SU-DHL-6 (cell line): Measurements from ENCODE around the gene FLT1.

Source experiments
- EZH2phosphoT487 ChIP-seq: fragments of 200-600 bp; sonication (generic), shearing (Covaris generic); conservative IDR thresholded peaks from 2 replicates; pipeline ENCODE4 v1.6.1; 2018; ENCODE audit warnings: mild to moderate bottlenecking, antibody characterized with exemption, low read length, moderate library complexity, mixed read lengths
- TF ChIP-seq, protein P1 (sequence below): fragments of 200-600 bp; sonication (generic); IDR thresholded peaks from one replicate; pipeline ENCODE4 v1.5.1; 2017; ENCODE audit warnings: antibody characterized with exemption, mild to moderate bottlenecking, low read length, moderate library complexity; ENCODE audit not compliant: insufficient read depth, poor library complexity, severe bottlenecking

DNA sequence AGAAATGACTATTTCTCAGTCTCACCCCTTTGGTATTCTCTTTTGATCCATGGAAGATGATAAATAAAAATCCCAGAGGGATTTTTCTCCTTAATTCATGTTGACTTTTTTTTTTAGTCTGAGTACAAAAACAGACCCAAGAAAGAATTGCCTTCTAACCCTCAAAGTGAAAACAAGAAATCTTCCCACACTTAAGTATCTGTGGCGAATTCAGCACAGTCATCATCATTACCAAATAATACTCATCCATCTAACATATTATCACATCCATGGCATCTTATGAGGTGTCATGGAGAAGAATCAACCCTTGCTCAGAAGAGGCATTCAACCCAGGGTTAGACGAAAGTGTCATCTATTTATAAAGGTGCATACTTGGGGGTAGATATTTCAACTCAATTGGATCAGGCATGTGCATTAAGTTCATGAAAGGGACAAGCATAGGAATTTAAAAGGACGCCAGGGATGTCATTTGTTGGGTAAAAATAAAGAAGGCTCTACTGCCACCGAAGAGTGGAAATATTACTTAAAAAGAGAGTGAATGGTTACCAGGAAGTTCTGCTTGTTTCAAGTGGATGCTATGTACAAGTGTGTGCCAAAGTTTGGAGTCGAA is 101.9 kb downstream of the FLT1 start:
- TF ChIP-seq, protein P1, sequence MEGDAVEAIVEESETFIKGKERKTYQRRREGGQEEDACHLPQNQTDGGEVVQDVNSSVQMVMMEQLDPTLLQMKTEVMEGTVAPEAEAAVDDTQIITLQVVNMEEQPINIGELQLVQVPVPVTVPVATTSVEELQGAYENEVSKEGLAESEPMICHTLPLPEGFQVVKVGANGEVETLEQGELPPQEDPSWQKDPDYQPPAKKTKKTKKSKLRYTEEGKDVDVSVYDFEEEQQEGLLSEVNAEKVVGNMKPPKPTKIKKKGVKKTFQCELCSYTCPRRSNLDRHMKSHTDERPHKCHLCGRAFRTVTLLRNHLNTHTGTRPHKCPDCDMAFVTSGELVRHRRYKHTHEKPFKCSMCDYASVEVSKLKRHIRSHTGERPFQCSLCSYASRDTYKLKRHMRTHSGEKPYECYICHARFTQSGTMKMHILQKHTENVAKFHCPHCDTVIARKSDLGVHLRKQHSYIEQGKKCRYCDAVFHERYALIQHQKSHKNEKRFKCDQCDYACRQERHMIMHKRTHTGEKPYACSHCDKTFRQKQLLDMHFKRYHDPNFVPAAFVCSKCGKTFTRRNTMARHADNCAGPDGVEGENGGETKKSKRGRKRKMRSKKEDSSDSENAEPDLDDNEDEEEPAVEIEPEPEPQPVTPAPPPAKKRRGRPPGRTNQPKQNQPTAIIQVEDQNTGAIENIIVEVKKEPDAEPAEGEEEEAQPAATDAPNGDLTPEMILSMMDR: no peak
- no peak for TF ChIP-seq EZH2phosphoT487
